Inferior parietal cortex (tissue), 1 donor: ENCODE measurements around the gene TICRR.

Source experiments
- DNase-seq: peaks from one replicate; pipeline ENCODE4 v3.0.0-alpha.2; 2016; ENCODE audit errors: extremely low spot score

TICRR gene

GRCh38 chr15:89673165-89673512 is 97.9 kb downstream of the TICRR start:
- DNase-seq = no peak

DNA sequence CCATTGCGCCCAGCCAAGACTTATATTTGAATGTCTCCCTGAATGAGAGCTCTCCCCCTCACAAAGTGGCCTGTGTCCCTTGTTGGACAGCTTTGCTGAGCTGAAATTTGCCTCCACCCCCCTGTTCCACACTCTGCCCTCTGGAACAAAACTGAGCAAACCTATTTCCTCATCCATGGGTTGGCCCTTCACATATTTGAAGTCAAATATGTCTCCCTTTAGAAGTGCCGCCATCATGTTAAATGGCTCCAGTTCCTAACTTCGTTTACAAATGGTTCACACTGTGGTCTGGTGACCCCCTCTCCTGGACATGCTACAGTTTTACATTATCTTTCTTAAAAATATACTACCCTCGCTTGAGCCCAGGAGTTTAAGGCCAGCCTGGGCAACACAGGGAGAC is 99.3 kb downstream of the TICRR start:
- no peak for DNase-seq

DNA sequence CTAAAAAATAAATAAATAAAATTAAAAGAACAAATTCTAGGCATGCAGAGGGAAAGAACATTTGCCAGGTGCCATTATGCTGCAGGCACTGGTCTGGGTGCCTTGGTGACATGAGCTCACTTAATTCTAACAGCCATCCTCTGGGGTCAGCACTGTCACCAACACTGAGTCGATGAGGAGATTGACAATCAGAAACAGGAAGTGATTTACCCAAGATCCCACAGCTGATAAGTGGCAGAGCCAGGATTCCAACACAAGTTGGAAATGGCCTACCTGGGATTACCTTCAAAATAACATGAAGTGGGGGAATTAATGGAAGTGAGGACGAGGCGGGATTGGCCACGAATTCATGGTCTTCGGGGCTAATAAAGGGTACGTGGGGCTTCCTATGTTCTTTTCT is 100.3 kb downstream of the TICRR start:
- no peak for DNase-seq

DNA sequence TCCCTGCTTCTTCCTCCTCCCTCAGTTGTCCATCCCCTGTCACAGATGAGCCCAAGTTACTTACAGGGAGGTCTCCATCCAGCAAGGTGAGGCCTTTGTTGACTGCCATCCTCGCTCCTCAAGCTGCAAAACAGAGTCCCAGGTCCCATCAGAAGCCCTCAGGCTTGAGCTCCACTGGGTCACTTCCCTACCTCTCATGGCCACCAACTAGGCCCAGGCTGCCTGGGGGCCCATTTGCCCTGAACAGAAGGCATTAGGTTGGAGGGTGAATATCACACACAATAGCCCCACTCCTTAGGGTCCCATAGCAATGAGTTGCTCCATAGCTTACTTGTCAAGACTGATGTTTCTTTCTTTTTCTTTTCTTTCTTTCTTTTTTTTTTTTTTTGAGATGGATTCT is 102.1 kb downstream of the TICRR start:
- no peak for DNase-seq
